Measurements from ENCODE around the gene CFDP1.

Gene CFDP1

DNA sequence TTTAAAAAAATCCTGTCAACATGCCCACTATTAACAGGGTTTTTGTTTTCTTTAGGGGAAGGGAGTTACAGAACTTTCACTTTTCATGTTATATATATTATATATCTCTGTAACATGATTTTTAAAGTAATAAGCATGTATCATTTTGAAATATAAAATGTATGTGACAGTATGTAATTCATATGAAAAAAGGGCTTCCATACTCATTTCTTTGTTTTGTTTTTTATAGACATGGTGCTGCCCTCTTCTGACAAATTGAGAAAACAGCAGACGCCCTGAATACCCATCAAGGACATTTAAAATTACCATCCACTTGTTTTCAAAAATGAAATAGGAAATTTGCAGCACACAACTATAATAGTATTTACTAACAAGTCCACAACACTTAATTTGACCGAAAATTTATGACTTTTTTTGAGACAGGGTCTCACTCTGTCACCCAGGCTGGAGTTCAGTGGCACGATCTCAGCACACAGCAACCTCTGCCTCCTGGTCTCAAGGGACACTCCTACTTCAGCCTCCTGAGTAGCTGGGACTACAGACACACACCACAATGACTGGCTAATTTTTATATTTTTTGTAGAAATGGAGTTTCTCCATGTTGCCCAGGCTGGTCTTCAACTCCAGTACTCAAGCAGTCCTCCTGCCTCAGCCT, 30.4 kb downstream of the CFDP1 start:
- TF ChIP-seq FOXP2 (optimal IDR thresholded peaks at IDR 0.05; ENCODE audit: borderline replicate concordance, extremely low read depth, extremely low read length, insufficient read depth) (no peak), SIN3A (IDR thresholded peaks at IDR 0.05; ENCODE audit: borderline replicate concordance, insufficient read depth, low read length) (no peak), TAF1 (IDR thresholded peaks at IDR 0.05; ENCODE audit: borderline replicate concordance, insufficient read depth, low read length) (no peak), POLR2AphosphoS5 (IDR thresholded peaks at IDR 0.05; ENCODE audit: low read depth, low read length) (no peak)
- TF ChIP-seq, protein P1, sequence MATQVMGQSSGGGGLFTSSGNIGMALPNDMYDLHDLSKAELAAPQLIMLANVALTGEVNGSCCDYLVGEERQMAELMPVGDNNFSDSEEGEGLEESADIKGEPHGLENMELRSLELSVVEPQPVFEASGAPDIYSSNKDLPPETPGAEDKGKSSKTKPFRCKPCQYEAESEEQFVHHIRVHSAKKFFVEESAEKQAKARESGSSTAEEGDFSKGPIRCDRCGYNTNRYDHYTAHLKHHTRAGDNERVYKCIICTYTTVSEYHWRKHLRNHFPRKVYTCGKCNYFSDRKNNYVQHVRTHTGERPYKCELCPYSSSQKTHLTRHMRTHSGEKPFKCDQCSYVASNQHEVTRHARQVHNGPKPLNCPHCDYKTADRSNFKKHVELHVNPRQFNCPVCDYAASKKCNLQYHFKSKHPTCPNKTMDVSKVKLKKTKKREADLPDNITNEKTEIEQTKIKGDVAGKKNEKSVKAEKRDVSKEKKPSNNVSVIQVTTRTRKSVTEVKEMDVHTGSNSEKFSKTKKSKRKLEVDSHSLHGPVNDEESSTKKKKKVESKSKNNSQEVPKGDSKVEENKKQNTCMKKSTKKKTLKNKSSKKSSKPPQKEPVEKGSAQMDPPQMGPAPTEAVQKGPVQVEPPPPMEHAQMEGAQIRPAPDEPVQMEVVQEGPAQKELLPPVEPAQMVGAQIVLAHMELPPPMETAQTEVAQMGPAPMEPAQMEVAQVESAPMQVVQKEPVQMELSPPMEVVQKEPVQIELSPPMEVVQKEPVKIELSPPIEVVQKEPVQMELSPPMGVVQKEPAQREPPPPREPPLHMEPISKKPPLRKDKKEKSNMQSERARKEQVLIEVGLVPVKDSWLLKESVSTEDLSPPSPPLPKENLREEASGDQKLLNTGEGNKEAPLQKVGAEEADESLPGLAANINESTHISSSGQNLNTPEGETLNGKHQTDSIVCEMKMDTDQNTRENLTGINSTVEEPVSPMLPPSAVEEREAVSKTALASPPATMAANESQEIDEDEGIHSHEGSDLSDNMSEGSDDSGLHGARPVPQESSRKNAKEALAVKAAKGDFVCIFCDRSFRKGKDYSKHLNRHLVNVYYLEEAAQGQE (IDR thresholded peaks at IDR 0.05; ENCODE audit: insufficient read depth in 1 of 2, low read depth in 2 of 2, low read length in 2 of 2): no peak

DNA sequence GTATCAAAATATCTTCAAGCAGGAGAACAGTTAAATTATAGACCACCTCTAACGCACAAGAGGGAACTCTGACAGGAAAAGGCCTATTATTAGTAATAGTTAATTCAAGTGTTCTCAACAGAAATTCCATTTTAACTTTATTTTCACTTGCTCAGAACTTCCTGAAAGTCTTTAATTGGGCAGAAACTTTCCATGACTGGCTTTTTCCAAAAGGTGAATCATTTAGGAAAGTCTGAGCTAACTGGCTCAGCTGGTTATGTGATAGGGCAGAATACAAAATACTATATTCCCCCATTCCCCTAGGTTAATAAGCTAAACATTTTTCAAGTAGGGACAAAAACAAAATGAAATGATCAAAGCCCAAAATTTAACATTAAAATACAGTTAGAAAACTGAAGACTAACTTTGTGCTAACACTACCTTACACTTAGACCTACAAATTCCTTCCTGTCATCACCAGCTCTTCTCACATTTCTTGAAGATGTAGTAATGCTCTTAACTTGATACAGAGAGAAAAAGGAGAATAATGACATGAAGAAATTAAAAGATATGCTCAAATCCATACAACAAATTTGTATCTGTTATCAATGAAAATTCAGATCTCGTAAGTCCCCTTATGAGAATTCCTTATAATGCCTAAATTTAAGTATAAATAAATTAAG, 31.0 kb downstream of the CFDP1 start:
- TF ChIP-seq POLR2AphosphoS5 (IDR thresholded peaks at IDR 0.05; ENCODE audit: low read depth, low read length): no peak
- TF ChIP-seq SIN3A (IDR thresholded peaks at IDR 0.05; ENCODE audit: borderline replicate concordance, insufficient read depth, low read length): no peak
- no peak for TF ChIP-seq FOXP2 (optimal IDR thresholded peaks at IDR 0.05; ENCODE audit: borderline replicate concordance, extremely low read depth, extremely low read length, insufficient read depth)
- TF ChIP-seq, protein P1 (IDR thresholded peaks at IDR 0.05; ENCODE audit: insufficient read depth in 1 of 2, low read depth in 2 of 2, low read length in 2 of 2): no peak
- TF ChIP-seq TAF1 (IDR thresholded peaks at IDR 0.05; ENCODE audit: borderline replicate concordance, insufficient read depth, low read length): no peak

GRCh38 chr16:75401691-75402090, 31.6 kb downstream of the CFDP1 start:
- no peak for TF ChIP-seq FOXP2 (optimal IDR thresholded peaks at IDR 0.05; ENCODE audit: borderline replicate concordance, extremely low read depth, extremely low read length, insufficient read depth)

DNA sequence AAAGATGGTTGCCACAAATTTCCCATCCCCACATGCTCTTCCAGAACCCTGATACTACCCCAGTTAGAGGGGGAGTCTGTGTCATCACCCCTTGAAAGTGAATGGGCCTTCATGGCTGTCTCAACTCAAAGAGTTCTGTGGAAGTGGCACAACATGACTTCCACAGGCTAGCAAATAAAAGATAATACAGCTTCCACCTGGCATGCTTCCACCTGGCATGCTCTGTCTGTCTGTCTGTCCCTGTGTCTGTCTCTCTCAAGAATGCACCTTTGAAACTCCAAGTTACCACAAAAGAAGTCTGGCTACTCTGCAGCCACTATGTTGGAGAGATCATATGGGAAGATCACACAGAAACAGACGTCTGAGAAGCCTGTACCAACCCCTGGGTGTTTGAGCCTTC, 35.0 kb downstream of the CFDP1 start:
- TF ChIP-seq TAF1 (IDR thresholded peaks at IDR 0.05; ENCODE audit: borderline replicate concordance, insufficient read depth, low read length): no peak
- TF ChIP-seq POLR2AphosphoS5 (IDR thresholded peaks at IDR 0.05; ENCODE audit: low read depth, low read length): no peak
- no peak for TF ChIP-seq FOXP2 (optimal IDR thresholded peaks at IDR 0.05; ENCODE audit: borderline replicate concordance, extremely low read depth, extremely low read length, insufficient read depth)

DNA sequence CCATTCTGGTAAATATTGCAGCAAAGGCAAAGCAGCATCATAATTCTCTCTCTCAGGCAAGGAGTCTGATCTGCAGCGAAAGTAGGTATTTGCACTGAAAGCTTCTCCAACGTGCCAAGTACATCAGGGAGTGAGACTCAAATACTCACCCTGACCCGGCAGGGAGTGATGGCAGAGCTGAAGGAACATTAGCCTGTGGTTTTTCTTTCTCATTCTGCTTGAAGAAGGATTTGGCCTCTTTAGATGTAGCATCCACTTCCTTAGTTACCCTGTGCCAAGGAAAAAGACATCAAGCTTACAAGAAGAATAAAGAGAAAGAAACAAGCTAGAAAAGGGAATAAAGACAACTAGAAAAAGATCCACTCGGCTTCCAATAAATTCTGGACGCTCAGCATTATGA, 38.4 kb downstream of the CFDP1 start:
- TF ChIP-seq FOXP2 (optimal IDR thresholded peaks at IDR 0.05; ENCODE audit: borderline replicate concordance, extremely low read depth, extremely low read length, insufficient read depth) (no peak), POLR2AphosphoS5 (IDR thresholded peaks at IDR 0.05; ENCODE audit: low read depth, low read length) (no peak), TAF1 (IDR thresholded peaks at IDR 0.05; ENCODE audit: borderline replicate concordance, insufficient read depth, low read length) (no peak), SIN3A (IDR thresholded peaks at IDR 0.05; ENCODE audit: borderline replicate concordance, insufficient read depth, low read length) (no peak)
- TF ChIP-seq, protein P1 (IDR thresholded peaks at IDR 0.05; ENCODE audit: insufficient read depth in 1 of 2, low read depth in 2 of 2, low read length in 2 of 2): no peak

DNA sequence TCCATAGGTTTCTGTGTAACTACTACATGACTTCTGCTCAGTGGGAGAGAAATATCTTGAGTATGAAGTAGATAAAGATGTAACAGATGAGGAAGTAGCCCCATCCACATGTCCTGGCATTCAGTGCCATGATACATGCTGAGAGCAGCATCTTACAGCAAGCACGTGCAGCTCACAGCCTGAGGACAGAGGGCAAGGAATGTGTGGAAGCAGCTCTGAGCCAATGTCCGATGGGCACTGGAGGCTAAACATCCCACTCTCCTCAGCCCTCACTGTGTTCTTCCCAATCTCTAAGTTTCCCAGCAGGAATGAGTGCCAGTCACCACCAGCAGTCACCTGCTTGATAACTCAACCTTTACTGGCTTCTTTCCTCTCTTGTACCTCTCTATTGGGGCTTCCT, 40.4 kb downstream of the CFDP1 start:
- TF ChIP-seq SIN3A (IDR thresholded peaks at IDR 0.05; ENCODE audit: borderline replicate concordance, insufficient read depth, low read length) (no peak), FOXP2 (optimal IDR thresholded peaks at IDR 0.05; ENCODE audit: borderline replicate concordance, extremely low read depth, extremely low read length, insufficient read depth) (no peak)

All from PFSK-1 (cell line).